A673 (cell line): ENCODE results near the gene GGT1. TPM values are rescaled to one million over a fixed set of nuclear protein-coding genes. Genes with fewer than 3 reads are reported as not detected.

ENCODE experiments used
- BruUV-seq: library from RNA; stranded (reverse); fragments of 400-500 nt; replicated peaks from 2 replicates; lab custom pipeline; 2021; lab: Mats Ljungman, UMichigan
- CTCF ChIA-PET: fragments of 300-600 bp; sonication (Branson Sonifier 250); formaldehyde crosslinking; loops from one replicate; lab custom pipeline; 2022; ENCODE audit warnings: antibody characterized with exemption; lab: Charles Lee
- POLR2A ChIA-PET: fragments of 300-600 bp; sonication (Branson Sonifier 250); formaldehyde crosslinking; loops from one replicate; lab custom pipeline; 2022; ENCODE audit warnings: antibody characterized with exemption; ENCODE audit not compliant: low non-redundant PET; lab: Charles Lee
- DNase-seq: peaks from one replicate; pipeline ENCODE4 v3.0.0-alpha.2; 2015; ENCODE audit warnings: low spot score
- H3K27ac ChIP-seq: fragments of 200-600 bp; sonication (generic); 2 replicates; pipeline ENCODE4 v1.5.1; 2016; ENCODE audit warnings: mixed run types, low read depth, mild to moderate bottlenecking, mixed read lengths, antibody characterized with exemption, low read length; ENCODE audit not compliant: poor library complexity, severe bottlenecking
- H3K27me3 ChIP-seq: fragments of 200-600 bp; sonication (generic); replicated peaks from 2 replicates; pipeline ENCODE4 v1.6.1; 2017; ENCODE audit warnings: mixed run types, low read depth, mild to moderate bottlenecking, mixed read lengths, antibody characterized with exemption, low read length; ENCODE audit not compliant: insufficient read depth, poor library complexity
- H3K36me3 ChIP-seq: fragments of 200-600 bp; sonication (generic); 2 replicates; pipeline ENCODE4 v1.6.1; 2016; ENCODE audit warnings: mixed run types, mild to moderate bottlenecking, mixed read lengths, antibody characterized with exemption, low read length; ENCODE audit not compliant: insufficient read depth, poor library complexity, severe bottlenecking
- H3K4me1 ChIP-seq: fragments of 200-600 bp; sonication (generic); 2 replicates; pipeline ENCODE4 v1.6.1; 2017; ENCODE audit warnings: mixed run types, mild to moderate bottlenecking, mixed read lengths, antibody characterized with exemption, low read length; ENCODE audit not compliant: insufficient read depth, poor library complexity, severe bottlenecking
- H3K4me3 ChIP-seq: fragments of 200-600 bp; sonication (generic); 2 replicates; pipeline ENCODE4 v1.5.1; 2016; ENCODE audit warnings: low read depth, mixed run types, mild to moderate bottlenecking, mixed read lengths, low read length; ENCODE audit not compliant: poor library complexity, severe bottlenecking
- H3K9me3 ChIP-seq: fragments of 200-600 bp; sonication (generic); 2 replicates; pipeline ENCODE4 v1.6.1; 2016; ENCODE audit warnings: mixed run types, low read depth, mild to moderate bottlenecking, mixed read lengths, antibody characterized with exemption, low read length; ENCODE audit not compliant: poor library complexity, severe bottlenecking
- CTCF ChIP-seq: fragments of 300-800, 200-600 bp; sonication (generic); conservative IDR thresholded peaks from 2 replicates; pipeline ENCODE4 v1.5.1; 2017; ENCODE audit warnings: low read depth, mild to moderate bottlenecking, antibody characterized with exemption, low read length, moderate library complexity, mixed read lengths
- EZH2 ChIP-seq: fragments of 200-600 bp; sonication (generic); IDR thresholded peaks from 2 replicates; pipeline ENCODE4 v1.6.1; 2017; ENCODE audit warnings: borderline replicate concordance, low read depth, mild to moderate bottlenecking, mixed read lengths, antibody characterized with exemption, low read length; ENCODE audit not compliant: poor library complexity, severe bottlenecking
- intact Hi-C: fragments of 100-400 bp; cut with micrococcal nuclease; formaldehyde crosslinking; loops from one replicate; pipeline ENCODE4 v1.10.0; 2022; ENCODE audit not compliant: unreplicated experiment
- total RNA-seq: library from RNA; stranded (reverse); gene quantifications from 2 replicates; pipeline ENCODE4 v1.2.3, GENCODE V29; 2021

Gene GGT1
- total RNA-seq, 1 experiment from 2014 or later: 3.3 TPM

GRCh38 chr22:24564376-24565058 is 38.5 kb upstream of the GGT1 start:
- intact Hi-C loops: no loop called here
- POLR2A ChIA-PET: no interaction called here
- H3K27ac ChIP-seq: no peak overlapping the region

GRCh38 chr22:24565077-24565476 is 37.9 kb upstream of the GGT1 start:
- no peak overlapping the region for H3K27ac ChIP-seq
- H3K9me3 ChIP-seq: no peaks in the 10 kb centered on the region
- H3K36me3 ChIP-seq: peaks cover 56% of the 10 kb centered on the region
- POLR2A ChIA-PET: no interaction called here
- no peak overlapping the region for H3K4me3 ChIP-seq
- peaks cover 4% of the 10 kb centered on the region for H3K4me1 ChIP-seq
- H3K27me3 ChIP-seq: no peaks in the 10 kb centered on the region
- no peak for DNase-seq
- TF ChIP-seq CTCF: no peak
- TF ChIP-seq EZH2: no peak
- intact Hi-C loops: no loop called here
- CTCF ChIA-PET: no interaction called here
- BruUV-seq: no TSS peak

More at GRCh38 chr22:24564376-24565058, 38.5 kb upstream of the GGT1 start:
- BruUV-seq: no TSS peak
- peaks cover 55% of the 10 kb centered on the region for H3K36me3 ChIP-seq
- H3K9me3 ChIP-seq: no peaks in the 10 kb centered on the region
- H3K4me3 ChIP-seq: no peak overlapping the region
- no peaks in the 10 kb centered on the region for H3K27me3 ChIP-seq
- no peak for TF ChIP-seq EZH2
- TF ChIP-seq CTCF: no peak
- peaks cover 4% of the 10 kb centered on the region for H3K4me1 ChIP-seq
- CTCF ChIA-PET: no interaction called here
- DNase-seq: peak; percentile 40

DNA sequence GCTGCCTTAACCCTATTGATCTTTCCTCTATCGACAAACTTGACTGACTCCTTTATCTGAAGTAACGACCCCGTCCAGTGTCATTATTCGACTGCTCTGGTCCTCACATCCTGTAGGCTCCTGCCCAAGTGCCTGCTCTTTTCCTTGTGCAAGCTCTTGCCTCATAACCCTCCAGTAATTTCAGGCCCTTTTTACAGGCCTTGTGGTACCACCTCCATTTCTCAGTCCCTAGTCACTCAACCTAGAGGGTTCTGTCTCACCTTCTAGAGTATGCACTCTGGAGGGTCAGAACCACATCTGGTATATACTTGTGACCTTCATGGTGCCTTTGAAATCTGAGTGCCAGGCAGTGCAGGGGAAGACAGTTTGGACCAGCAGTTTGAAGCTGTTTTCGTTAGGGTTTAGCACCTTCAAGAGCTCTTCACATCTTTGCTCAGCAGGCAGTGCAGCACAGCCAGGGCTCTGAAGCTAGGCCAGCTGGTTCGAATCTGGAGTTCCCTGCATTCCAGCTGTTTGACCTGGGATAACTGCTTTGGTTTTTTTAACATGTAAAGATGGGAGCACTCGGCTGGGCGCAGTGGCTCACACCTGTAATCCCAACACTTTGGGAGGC is 36.0 kb upstream of the GGT1 start:
- DNase-seq: no peak
- intact Hi-C loops: no loop called here
- TF ChIP-seq EZH2 (no peak), CTCF (no peak)
- Histone ChIP-seq H3K4me1 (peaks cover 4% of the 10 kb centered on the region), H3K27me3 (no peaks in the 10 kb centered on the region), H3K9me3 (no peaks in the 10 kb centered on the region), H3K4me3 (no peak overlapping the region), H3K36me3 (peaks cover 57% of the 10 kb centered on the region), H3K27ac (no peak overlapping the region)
- ChIA-PET POLR2A (no interaction called here), CTCF (no interaction called here)
- BruUV-seq: no TSS peak
